ENCODE data around the gene CMTM2.

Gene CMTM2

GRCh38 chr16:66548068-66548467 lies 31.2 kb upstream of the CMTM2 start:
- Histone ChIP-seq H3K4me2 (ENCODE audit: low read length, poor library complexity, severe bottlenecking) (no peak overlapping the region), H3K27ac (ENCODE audit: low read length, poor library complexity, severe bottlenecking) (no peak overlapping the region), H4K8ac (ENCODE audit: low read length) (peak overlapping the region; percentile 51), H3K4me3 (ENCODE audit: insufficient read depth in 1 of 2, low read depth in 1 of 2, low read length in 2 of 2) (peak overlapping the region in 1 of 2 experiments; percentile 92), H4K91ac (ENCODE audit: low read length) (no peak overlapping the region), H2BK12ac (ENCODE audit: low read length in 2 of 2) (no peak overlapping the region), H3K36me3 (ENCODE audit: control insufficient read depth in 1 of 2, insufficient read depth in 2 of 2, low read depth in 1 of 2, low read length in 2 of 2) (peaks cover 19 to 41% of the 10 kb centered on the region in 2 experiments), H2AK5ac (ENCODE audit: low read length, severe bottlenecking) (peak overlapping the region; percentile 95), H2BK5ac (ENCODE audit: low read depth, low read length, poor library complexity, severe bottlenecking) (peak overlapping the region; percentile 24), H3K14ac (ENCODE audit: low read length in 2 of 2) (no peak overlapping the region), H3K4me1 (ENCODE audit: control insufficient read depth, insufficient read depth, low read depth, low read length) (peaks cover 38% of the 10 kb centered on the region), H3K4ac (ENCODE audit: low read depth in 1 of 2, low read length in 2 of 2) (no peak overlapping the region), H3K9ac (ENCODE audit: low read length) (no peak overlapping the region), H3K27me3 (ENCODE audit: control insufficient read depth in 1 of 2, insufficient read depth in 1 of 2, low read length in 2 of 2) (no peaks in the 10 kb centered on the region), H2BK120ac (ENCODE audit: low read depth, low read length) (no peak overlapping the region), H3K9me3 (ENCODE audit: control insufficient read depth, low read length) (no peaks in the 10 kb centered on the region), H3K18ac (ENCODE audit: low read depth in 1 of 2, low read length in 2 of 2) (no peak overlapping the region), H2BK15ac (ENCODE audit: low read depth, poor library complexity, severe bottlenecking) (no peak overlapping the region), H3K79me1 (replicated peaks; ENCODE audit: low read length, poor library complexity, severe bottlenecking) (peaks cover 35% of the 10 kb centered on the region), H3K23ac (ENCODE audit: low read length in 2 of 2) (no peak overlapping the region), H2AFZ (ENCODE audit: low read depth, low read length) (no peak overlapping the region)
- whole genome bisulfite sequencing: 98% methylated on average over 4 of the region's 4 CpGs
- no peak for DNase-seq

GRCh38 chr16:66548868-66549267 lies 30.4 kb upstream of the CMTM2 start:
- WGBS: 98% methylated on average over 9 of the region's 9 CpGs
- H3K79me1 ChIP-seq (replicated peaks; ENCODE audit: low read length, poor library complexity, severe bottlenecking): peaks cover 35% of the 10 kb centered on the region

DNA sequence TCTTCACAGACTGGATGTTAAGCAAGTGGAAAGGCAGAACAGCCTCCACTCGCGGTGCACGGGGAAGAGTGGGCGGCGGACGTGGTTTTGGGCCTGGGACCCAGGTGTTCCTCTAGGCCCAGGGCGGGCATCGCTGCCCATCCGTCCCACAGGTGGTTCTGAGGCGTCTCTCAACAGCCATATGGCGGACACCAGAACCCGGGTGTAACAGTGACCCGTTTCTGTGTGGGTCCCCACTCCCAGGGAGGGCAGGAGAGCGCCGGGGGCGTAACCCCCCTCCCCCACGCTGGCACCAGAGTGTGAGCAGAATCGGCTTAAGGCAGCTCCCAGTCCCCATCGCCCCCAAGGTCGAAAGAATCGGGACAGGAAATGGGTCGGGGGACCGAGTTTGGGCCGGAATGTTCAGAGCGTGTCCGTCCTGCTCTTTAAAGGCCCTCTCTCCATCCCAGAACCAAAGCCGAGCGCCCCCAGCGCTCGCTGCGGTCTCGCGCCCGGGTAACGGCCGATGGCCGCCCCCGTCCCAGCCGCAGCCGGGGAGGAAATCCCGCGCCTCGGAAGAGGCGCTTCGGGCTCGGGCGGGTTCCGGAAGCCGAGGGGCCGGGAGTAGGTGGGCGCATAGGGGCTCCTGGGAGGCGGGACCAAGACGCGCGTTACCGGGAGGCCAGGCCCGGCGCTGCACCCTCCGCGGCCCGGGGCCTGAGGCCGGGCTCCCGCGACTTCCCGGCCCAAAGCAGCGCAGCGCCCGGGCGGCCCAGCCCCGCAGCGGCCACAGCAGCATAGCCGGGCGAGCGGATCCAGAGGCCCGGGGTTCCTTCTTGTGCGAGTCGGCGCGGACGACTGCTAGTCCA lies 29.8 kb upstream of the CMTM2 start, which contains the start of gene TK2:
Gene TK2, minus strand, starts transcription at position 839 of the 848 bp plus-strand sequence. Its CDS starts 61 bp downstream, at position 778.
- peak within 1 kb of the TSS; percentile 74 to 92 for H3K4ac ChIP-seq (ENCODE audit: low read depth in 1 of 2, low read length in 2 of 2)
- peak within 1 kb of the TSS; percentile 99 for H4K8ac ChIP-seq (ENCODE audit: low read length)
- peak within 1 kb of the TSS in 1 of 2 experiments; percentile 17 for H2BK12ac ChIP-seq (ENCODE audit: low read length in 2 of 2)
- no peaks in the 10 kb centered on the region for H3K27me3 ChIP-seq (ENCODE audit: control insufficient read depth in 1 of 2, insufficient read depth in 1 of 2, low read length in 2 of 2)
- H3K4me3 ChIP-seq (ENCODE audit: insufficient read depth in 1 of 2, low read depth in 1 of 2, low read length in 2 of 2): peak within 1 kb of the TSS; percentile 67 to 92
- peak; percentile 69 for DNase-seq
- H3K9ac ChIP-seq (ENCODE audit: low read length): peak within 1 kb of the TSS; percentile 98
- peak within 1 kb of the TSS; percentile 90 for H2AFZ ChIP-seq (ENCODE audit: low read depth, low read length)
- H3K9me3 ChIP-seq (ENCODE audit: control insufficient read depth, low read length): no peaks in the 10 kb centered on the region
- H3K18ac ChIP-seq (ENCODE audit: low read depth in 1 of 2, low read length in 2 of 2): peak within 1 kb of the TSS; percentile 88 to 95
- peak within 1 kb of the TSS; percentile 93 for H3K4me2 ChIP-seq (ENCODE audit: low read length, poor library complexity, severe bottlenecking)
- H3K4me1 ChIP-seq (ENCODE audit: control insufficient read depth, insufficient read depth, low read depth, low read length): peaks cover 36% of the 10 kb centered on the region
- H3K14ac ChIP-seq (ENCODE audit: low read length in 2 of 2): peak within 1 kb of the TSS in 1 of 2 experiments; percentile 92
- peak within 1 kb of the TSS; percentile 91 for H2AK5ac ChIP-seq (ENCODE audit: low read length, severe bottlenecking)
- WGBS: 19% methylated on average over 62 of the region's 80 CpGs
- peak within 1 kb of the TSS in 1 of 2 experiments; percentile 96 for H3K23ac ChIP-seq (ENCODE audit: low read length in 2 of 2)
- peak within 1 kb of the TSS; percentile 88 for H4K91ac ChIP-seq (ENCODE audit: low read length)
- H3K27ac ChIP-seq (ENCODE audit: low read length, poor library complexity, severe bottlenecking): peak within 1 kb of the TSS; percentile 90
- H3K36me3 ChIP-seq (ENCODE audit: control insufficient read depth in 1 of 2, insufficient read depth in 2 of 2, low read depth in 1 of 2, low read length in 2 of 2): peaks cover 10 to 27% of the 10 kb centered on the region in 2 experiments
- H2BK15ac ChIP-seq (ENCODE audit: low read depth, poor library complexity, severe bottlenecking): peak within 1 kb of the TSS; percentile 80
- peak within 1 kb of the TSS; percentile 97 for H2BK120ac ChIP-seq (ENCODE audit: low read depth, low read length)
- H3K79me1 ChIP-seq (replicated peaks; ENCODE audit: low read length, poor library complexity, severe bottlenecking): peaks cover 37% of the 10 kb centered on the region
- H2BK5ac ChIP-seq (ENCODE audit: low read depth, low read length, poor library complexity, severe bottlenecking): peak within 1 kb of the TSS; percentile 98

More at GRCh38 chr16:66548868-66549267, 30.4 kb upstream of the CMTM2 start:
- Histone ChIP-seq H2BK5ac (ENCODE audit: low read depth, low read length, poor library complexity, severe bottlenecking) (no peak overlapping the region), H2BK15ac (ENCODE audit: low read depth, poor library complexity, severe bottlenecking) (no peak overlapping the region), H3K36me3 (ENCODE audit: control insufficient read depth in 1 of 2, insufficient read depth in 2 of 2, low read depth in 1 of 2, low read length in 2 of 2) (peaks cover 13 to 33% of the 10 kb centered on the region in 2 experiments), H2AFZ (ENCODE audit: low read depth, low read length) (no peak overlapping the region), H2BK120ac (ENCODE audit: low read depth, low read length) (no peak overlapping the region), H3K18ac (ENCODE audit: low read depth in 1 of 2, low read length in 2 of 2) (peak overlapping the region in 1 of 2 experiments; percentile 44), H3K27me3 (ENCODE audit: control insufficient read depth in 1 of 2, insufficient read depth in 1 of 2, low read length in 2 of 2) (no peaks in the 10 kb centered on the region), H4K91ac (ENCODE audit: low read length) (peak overlapping the region; percentile 88), H3K4me2 (ENCODE audit: low read length, poor library complexity, severe bottlenecking) (peak overlapping the region; percentile 93), H3K14ac (ENCODE audit: low read length in 2 of 2) (peak overlapping the region in 1 of 2 experiments; percentile 7), H4K8ac (ENCODE audit: low read length) (peak overlapping the region; percentile 99), H3K9ac (ENCODE audit: low read length) (peak overlapping the region; percentile 98), H2BK12ac (ENCODE audit: low read length in 2 of 2) (peak overlapping the region in 1 of 2 experiments; percentile 17), H3K27ac (ENCODE audit: low read length, poor library complexity, severe bottlenecking) (peak overlapping the region; percentile 90), H3K4me3 (ENCODE audit: insufficient read depth in 1 of 2, low read depth in 1 of 2, low read length in 2 of 2) (peak overlapping the region; percentile 67 to 92), H3K4me1 (ENCODE audit: control insufficient read depth, insufficient read depth, low read depth, low read length) (peaks cover 38% of the 10 kb centered on the region), H3K9me3 (ENCODE audit: control insufficient read depth, low read length) (no peaks in the 10 kb centered on the region), H2AK5ac (ENCODE audit: low read length, severe bottlenecking) (peak overlapping the region; percentile 78), H3K4ac (ENCODE audit: low read depth in 1 of 2, low read length in 2 of 2) (peak overlapping the region in 1 of 2 experiments; percentile 92), H3K23ac (ENCODE audit: low read length in 2 of 2) (no peak overlapping the region)
- no peak for DNase-seq

GRCh38 chr16:66551348-66551759 lies 27.9 kb upstream of the CMTM2 start:
- Histone ChIP-seq H3K14ac (ENCODE audit: low read length in 2 of 2) (no peak overlapping the region), H2BK5ac (ENCODE audit: low read depth, low read length, poor library complexity, severe bottlenecking) (no peak overlapping the region), H2AK5ac (ENCODE audit: low read length, severe bottlenecking) (peak overlapping the region; percentile 100), H3K9ac (ENCODE audit: low read length) (peak overlapping the region; percentile 93), H3K4me3 (ENCODE audit: insufficient read depth in 1 of 2, low read depth in 1 of 2, low read length in 2 of 2) (peak overlapping the region in 1 of 2 experiments; percentile 90), H2BK12ac (ENCODE audit: low read length in 2 of 2) (peak overlapping the region in 1 of 2 experiments; percentile 0), H3K36me3 (ENCODE audit: control insufficient read depth in 1 of 2, insufficient read depth in 2 of 2, low read depth in 1 of 2, low read length in 2 of 2) (peaks cover 11 to 21% of the 10 kb centered on the region in 2 experiments), H4K8ac (ENCODE audit: low read length) (peak overlapping the region; percentile 41), H2AFZ (ENCODE audit: low read depth, low read length) (no peak overlapping the region), H4K91ac (ENCODE audit: low read length) (no peak overlapping the region), H3K23ac (ENCODE audit: low read length in 2 of 2) (no peak overlapping the region), H3K4me1 (ENCODE audit: control insufficient read depth, insufficient read depth, low read depth, low read length) (peaks cover 36% of the 10 kb centered on the region), H3K4ac (ENCODE audit: low read depth in 1 of 2, low read length in 2 of 2) (no peak overlapping the region), H3K27me3 (ENCODE audit: control insufficient read depth in 1 of 2, insufficient read depth in 1 of 2, low read length in 2 of 2) (no peaks in the 10 kb centered on the region), H3K79me1 (replicated peaks; ENCODE audit: low read length, poor library complexity, severe bottlenecking) (peaks cover 41% of the 10 kb centered on the region), H3K18ac (ENCODE audit: low read depth in 1 of 2, low read length in 2 of 2) (no peak overlapping the region), H3K27ac (ENCODE audit: low read length, poor library complexity, severe bottlenecking) (no peak overlapping the region), H3K4me2 (ENCODE audit: low read length, poor library complexity, severe bottlenecking) (no peak overlapping the region), H3K9me3 (ENCODE audit: control insufficient read depth, low read length) (no peaks in the 10 kb centered on the region), H2BK15ac (ENCODE audit: low read depth, poor library complexity, severe bottlenecking) (no peak overlapping the region), H2BK120ac (ENCODE audit: low read depth, low read length) (no peak overlapping the region)
- 86% methylated on average over 6 of the region's 6 CpGs for WGBS
- DNase-seq: peak; percentile 41

Data from mesenchymal stem cell (in vitro differentiated cells and primary cell).